Measurements from ENCODE around the gene PHETA2. TPM values are rescaled to one million over a fixed set of nuclear protein-coding genes. Genes with fewer than 3 reads are reported as not detected.

The PHETA2 gene
- polyA plus RNA-seq, 1 experiment: 10.6 TPM

GRCh38 chr22:42035256-42035655 is 38.8 kb upstream of the PHETA2 start:
- no peak for DNase-seq (ENCODE audit: low read depth, low spot score)
- Histone ChIP-seq H3K27ac (ENCODE audit: low read depth, low read length) (no peak overlapping the region), H3K9me3 (ENCODE audit: control insufficient read depth, insufficient read depth, low read length) (peaks cover 16% of the 10 kb centered on the region), H3K27me3 (ENCODE audit: control insufficient read depth, insufficient read depth, low read length) (peaks cover 3% of the 10 kb centered on the region), H3K4me3 (ENCODE audit: low read depth, low read length) (no peak overlapping the region)
- TF ChIP-seq CTCF (IDR thresholded peaks at IDR 0.05; ENCODE audit: low read depth, low read length): no peak
- POLR2A ChIA-PET: no interaction called here
- CTCF ChIA-PET: no interaction called here

- no peak for DNase-seq (ENCODE audit: low read depth, low spot score)
- POLR2A ChIA-PET: no interaction called here
Measured at GRCh38 chr22:42039271-42039670, 34.8 kb upstream of the PHETA2 start.

GRCh38 chr22:42041784-42042183 is 32.3 kb upstream of the PHETA2 start:
- Histone ChIP-seq H3K9me3 (ENCODE audit: control insufficient read depth, insufficient read depth, low read length) (peaks cover 10% of the 10 kb centered on the region), H3K27ac (ENCODE audit: low read depth, low read length) (no peak overlapping the region), H3K4me3 (ENCODE audit: low read depth, low read length) (no peak overlapping the region), H3K27me3 (ENCODE audit: control insufficient read depth, insufficient read depth, low read length) (peaks cover 3% of the 10 kb centered on the region)
- DNase-seq (ENCODE audit: low read depth, low spot score): no peak
- CTCF ChIA-PET: no interaction called here
- POLR2A ChIA-PET: no interaction called here
- no peak for TF ChIP-seq CTCF (IDR thresholded peaks at IDR 0.05; ENCODE audit: low read depth, low read length)

More at GRCh38 chr22:42039271-42039670, 34.8 kb upstream of the PHETA2 start:
- peaks cover 14% of the 10 kb centered on the region for H3K9me3 ChIP-seq (ENCODE audit: control insufficient read depth, insufficient read depth, low read length)
- no peak overlapping the region for H3K4me3 ChIP-seq (ENCODE audit: low read depth, low read length)
- TF ChIP-seq CTCF (IDR thresholded peaks at IDR 0.05; ENCODE audit: low read depth, low read length): no peak
- H3K27me3 ChIP-seq (ENCODE audit: control insufficient read depth, insufficient read depth, low read length): peaks cover 6% of the 10 kb centered on the region
- CTCF ChIA-PET: no interaction called here
- no peak overlapping the region for H3K27ac ChIP-seq (ENCODE audit: low read depth, low read length)

GRCh38 chr22:42050641-42051180 is 23.3 kb upstream of the PHETA2 start:
- no peak overlapping the region for H3K4me3 ChIP-seq (ENCODE audit: low read depth, low read length)
- ChIA-PET POLR2A (interaction anchor here (0.6 kb wide), 1 partner anchor 495 kb away, joined by 10 read pairs; no protein-coding TSS in a partner anchor), CTCF (no interaction called here)
- H3K27me3 ChIP-seq (ENCODE audit: control insufficient read depth, insufficient read depth, low read length): no peaks in the 10 kb centered on the region
- no peak for DNase-seq (ENCODE audit: low read depth, low spot score)
- H3K9me3 ChIP-seq (ENCODE audit: control insufficient read depth, insufficient read depth, low read length): no peaks in the 10 kb centered on the region
- H3K27ac ChIP-seq (ENCODE audit: low read depth, low read length): no peak overlapping the region
- no peak for TF ChIP-seq CTCF (IDR thresholded peaks at IDR 0.05; ENCODE audit: low read depth, low read length)

GRCh38 chr22:42052765-42053164 is 21.3 kb upstream of the PHETA2 start:
- POLR2A ChIA-PET: no interaction called here
- H3K27me3 ChIP-seq (ENCODE audit: control insufficient read depth, insufficient read depth, low read length): no peaks in the 10 kb centered on the region
- no peak for DNase-seq (ENCODE audit: low read depth, low spot score)
- H3K4me3 ChIP-seq (ENCODE audit: low read depth, low read length): no peak overlapping the region
- TF ChIP-seq CTCF (IDR thresholded peaks at IDR 0.05; ENCODE audit: low read depth, low read length): no peak
- H3K9me3 ChIP-seq (ENCODE audit: control insufficient read depth, insufficient read depth, low read length): no peaks in the 10 kb centered on the region
- no peak overlapping the region for H3K27ac ChIP-seq (ENCODE audit: low read depth, low read length)
- CTCF ChIA-PET: no interaction called here
